Small intestine (tissue), 7 donors: ENCODE measurements around the gene ANGPTL8. TPM values are rescaled to one million over a fixed set of nuclear protein-coding genes. Genes with fewer than 3 reads are reported as not detected.

ENCODE experiments used
- DNase-seq, 2 donors: peaks; one replicate each; pipeline versions ENCODE4 v3.0.0 to v3.0.0-alpha.2; 2013
- FAIRE-seq: peaks from 2 replicates; lab custom pipeline; 2012; peaks lifted over from hg19 to GRCh38; lab: Jason Lieb, UNC
- H3K27ac ChIP-seq, 3 donors: one replicate each; pipeline ENCODE4 v1.5.1; 2013; ENCODE audit warnings: low read length in 2 of 3, mild to moderate bottlenecking in 2 of 3, control low read depth in 1 of 3, inconsistent platforms in 1 of 3, low read depth in 1 of 3, moderate library complexity in 1 of 3
- H3K27me3 ChIP-seq, 3 donors: one replicate each; pipeline ENCODE4 v1.6.1; 2013; ENCODE audit warnings: low read length in 3 of 3, inconsistent platforms in 1 of 3; ENCODE audit not compliant: control insufficient read depth in 3 of 3, insufficient read depth in 3 of 3
- H3K36me3 ChIP-seq, 3 donors: one replicate each; pipeline ENCODE4 v1.6.1; 2013; ENCODE audit warnings: low read length in 3 of 3, inconsistent platforms in 1 of 3, low read depth in 1 of 3, mild to moderate bottlenecking in 1 of 3, moderate library complexity in 1 of 3; ENCODE audit not compliant: control insufficient read depth in 3 of 3, insufficient read depth in 2 of 3
- H3K4me1 ChIP-seq, 3 donors: one replicate each; pipeline ENCODE4 v1.6.1; 2013; ENCODE audit warnings: low read length in 2 of 3, inconsistent platforms in 1 of 3, low read depth in 1 of 3, mild to moderate bottlenecking in 1 of 3, moderate library complexity in 1 of 3; ENCODE audit not compliant: control insufficient read depth in 3 of 3, insufficient read depth in 2 of 3
- H3K4me3 ChIP-seq, 3 donors: one replicate each; pipeline ENCODE4 v1.5.1; 2013; ENCODE audit warnings: low read length in 3 of 3, control low read depth in 1 of 3, inconsistent platforms in 1 of 3, low read depth in 1 of 3, mild to moderate bottlenecking in 1 of 3, moderate library complexity in 1 of 3
- H3K9me3 ChIP-seq, 2 donors: one replicate each; pipeline ENCODE4 v1.6.1; 2013; ENCODE audit warnings: low read depth in 1 of 2, low read length in 1 of 2; ENCODE audit not compliant: control insufficient read depth in 2 of 2, insufficient read depth in 1 of 2
- WGBS, 3 donors: extraction: QIAGEN DNeasy Blood & Tissue Kit; methylation state at CpG; one replicate each; pipeline ENCODE4 v1.1.7; 2013; 5-methylcytosine and 5-hydroxymethylcytosine counted together
- polyA plus RNA-seq, 4 donors: library from polyadenylated mRNA; stranded (reverse) in 3 of 4; unstranded in 1 of 4; fragments of 200-250 nt in 3 of 4; fragments of 120-200 nt in 1 of 4; gene quantifications; one replicate each; pipeline versions ENCODE4 v1.2.1 to v1.2.3, GENCODE V29; 2013
- donor health status: healthy with polysubstance abuse.
- donor health status: control.
- donor health status: control.
- donor health status: Bipolar disorder and iron deficiency.
- donor health status: healthy.

ANGPTL8 gene
- polyA plus RNA-seq, 4 donors, result 0.16 to 13.0 TPM; not detected in 2

GRCh38 chr19:11263726-11264125 is 24.3 kb downstream of the ANGPTL8 start:
- H3K36me3 ChIP-seq, result no peaks in the 10 kb centered on the region
- H3K27ac ChIP-seq, result peak overlapping the region in 1 of 3 donors; percentile 92
- no peaks in the 10 kb centered on the region for H3K9me3 ChIP-seq
- DNase-seq (no peak), FAIRE-seq (no peak)
- 89 to 94% (median 90%) methylated on average over 6 of the region's 6 CpGs for WGBS, 3 donors
- H3K27me3 ChIP-seq, result no peaks in the 10 kb centered on the region
- no peak overlapping the region for H3K4me3 ChIP-seq
- H3K4me1 ChIP-seq, result peaks cover 5 to 41% (median 10%) of the 10 kb centered on the region in 3 donors

GRCh38 chr19:11264452-11265176 is 25.2 kb downstream of the ANGPTL8 start:
- H3K4me1 ChIP-seq, result peaks cover 5 to 45% (median 10%) of the 10 kb centered on the region in 3 donors
- no peaks in the 10 kb centered on the region for H3K27me3 ChIP-seq
- no peaks in the 10 kb centered on the region for H3K9me3 ChIP-seq
- no peak for FAIRE-seq
- WGBS, 3 donors, result 14 to 52% (median 35%) methylated on average over 18 to 19 of the region's 19 CpGs
- H3K27ac ChIP-seq, result peak overlapping the region; percentile 92 to 95 (median 95)
- peak; percentile 80 to 89 for DNase-seq
- no peak overlapping the region for H3K4me3 ChIP-seq
- H3K36me3 ChIP-seq, result no peaks in the 10 kb centered on the region

GRCh38 chr19:11265177-11265784 is 25.9 kb downstream of the ANGPTL8 start:
- Histone ChIP-seq H3K27me3 (no peaks in the 10 kb centered on the region), H3K27ac (peak overlapping the region; percentile 92 to 95 (median 95)), H3K4me3 (no peak overlapping the region), H3K36me3 (no peaks in the 10 kb centered on the region), H3K4me1 (peaks cover 5 to 45% (median 10%) of the 10 kb centered on the region in 3 donors), H3K9me3 (no peaks in the 10 kb centered on the region)
- DNase-seq (no peak), FAIRE-seq (no peak)
- 24 to 66% (median 49%) methylated on average over 6 of the region's 6 CpGs for WGBS, 3 donors

DNA sequence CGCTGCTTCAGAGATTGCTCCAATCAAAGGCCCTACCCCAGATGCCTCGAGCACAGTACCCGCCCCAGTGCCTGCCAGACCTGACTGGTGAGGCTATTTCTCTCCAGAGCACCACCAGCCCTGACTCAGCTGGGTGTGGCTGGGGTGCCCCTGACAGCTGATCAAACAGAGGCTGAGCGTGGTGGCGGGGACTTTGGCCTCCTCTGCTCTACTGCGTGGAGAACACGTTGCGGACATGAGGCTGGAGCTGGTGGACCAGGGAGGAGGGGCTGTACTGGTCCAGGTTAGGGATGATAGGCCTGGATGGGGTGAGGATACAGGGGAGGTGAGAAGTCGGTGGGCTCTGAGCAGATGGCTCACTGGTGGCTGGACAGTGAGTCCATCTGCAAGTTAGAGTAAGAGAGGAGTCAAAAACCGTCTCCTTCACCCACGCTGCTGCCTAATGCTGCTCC is 26.4 kb downstream of the ANGPTL8 start:
- 20 to 55% (median 30%) methylated on average over 11 of the region's 11 CpGs for WGBS, 3 donors
- Histone ChIP-seq H3K36me3 (no peaks in the 10 kb centered on the region), H3K27ac (peak overlapping the region; percentile 92 to 95 (median 95)), H3K4me3 (no peak overlapping the region), H3K27me3 (no peaks in the 10 kb centered on the region), H3K4me1 (peaks cover 5 to 45% (median 10%) of the 10 kb centered on the region in 3 donors), H3K9me3 (no peaks in the 10 kb centered on the region)
- DNase-seq (peak; percentile 97 to 99), FAIRE-seq (no peak)

- Histone ChIP-seq H3K4me1 (peaks cover 4 to 41% (median 5%) of the 10 kb centered on the region in 3 donors), H3K27me3 (no peaks in the 10 kb centered on the region), H3K36me3 (no peaks in the 10 kb centered on the region), H3K27ac (no peak overlapping the region), H3K9me3 (no peaks in the 10 kb centered on the region), H3K4me3 (no peak overlapping the region)
- no peak for FAIRE-seq
- no peak for DNase-seq
- 86 to 92% (median 91%) methylated on average over 10 of the region's 10 CpGs for WGBS, 3 donors
These were observed 28.1 kb downstream of the ANGPTL8 start for GRCh38 chr19:11267316-11268085.

DNA sequence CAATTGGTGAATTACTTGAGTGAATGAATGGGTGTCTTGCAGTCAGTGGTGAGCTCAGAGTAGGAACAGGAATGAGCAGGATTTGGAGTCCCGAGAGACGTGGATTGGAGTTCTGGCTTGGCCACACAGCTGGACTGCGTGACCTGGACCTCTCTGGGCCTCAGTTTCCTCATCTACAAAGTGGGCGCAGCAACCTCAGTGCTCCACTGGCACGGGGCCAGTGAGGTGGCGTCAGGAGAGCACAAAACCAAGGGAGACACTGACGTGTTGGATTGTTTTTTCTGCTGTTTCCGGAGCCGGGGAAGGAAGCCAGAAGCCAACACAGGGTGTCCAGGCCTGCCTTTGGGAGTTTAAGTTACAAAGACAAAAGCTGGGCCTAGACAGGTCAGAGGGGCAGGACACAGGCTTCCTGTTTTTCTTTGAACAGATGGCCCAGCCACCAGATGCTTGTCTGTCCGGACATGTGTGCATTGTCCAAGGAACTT is 29.4 kb downstream of the ANGPTL8 start:
- DNase-seq (no peak), FAIRE-seq (no peak)
- 42 to 61% (median 47%) methylated on average over 10 of the region's 10 CpGs for WGBS, 3 donors
- Histone ChIP-seq H3K27ac (peak overlapping the region in 2 of 3 donors; percentile 35 to 41), H3K9me3 (no peaks in the 10 kb centered on the region), H3K36me3 (no peaks in the 10 kb centered on the region), H3K4me1 (peaks cover 0 to 32% (median 5%) of the 10 kb centered on the region in 3 donors), H3K4me3 (no peak overlapping the region), H3K27me3 (no peaks in the 10 kb centered on the region)

DNA sequence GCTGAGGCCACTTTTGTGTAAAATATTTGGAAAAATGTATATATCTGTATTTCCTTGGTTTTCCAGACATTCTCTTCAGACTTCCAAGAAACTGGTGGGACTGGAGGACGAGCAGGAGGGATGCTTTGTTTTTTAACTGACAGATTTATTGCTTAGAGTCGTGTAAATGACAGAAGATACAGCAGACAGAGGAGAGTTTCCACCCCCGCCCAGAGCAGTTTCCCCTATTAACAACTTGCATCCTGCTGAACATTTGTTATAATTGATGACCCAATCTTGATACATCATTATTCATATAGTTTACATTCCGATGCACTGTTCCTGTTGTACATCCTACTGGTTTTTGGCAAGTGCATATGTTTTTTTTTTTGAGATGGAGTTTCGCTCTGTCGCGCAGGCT is 30.0 kb downstream of the ANGPTL8 start:
- Histone ChIP-seq H3K9me3 (no peaks in the 10 kb centered on the region), H3K27me3 (no peaks in the 10 kb centered on the region), H3K27ac (peak overlapping the region in 2 of 3 donors; percentile 35 to 42), H3K4me3 (no peak overlapping the region), H3K36me3 (no peaks in the 10 kb centered on the region), H3K4me1 (peaks cover 0 to 29% (median 5%) of the 10 kb centered on the region in 3 donors)
- FAIRE-seq (no peak), DNase-seq (no peak)
- 46 to 65% (median 65%) methylated on average over 7 of the region's 7 CpGs for WGBS, 3 donors

- H3K27ac ChIP-seq, result no peak overlapping the region
- FAIRE-seq (no peak), DNase-seq (peak in 1 of 2 donors; percentile 39)
- H3K4me3 ChIP-seq, result no peak overlapping the region
- H3K36me3 ChIP-seq, result no peaks in the 10 kb centered on the region
- 30 to 48% (median 39%) methylated on average over 2 of the region's 2 CpGs for WGBS, 3 donors
- no peaks in the 10 kb centered on the region for H3K9me3 ChIP-seq
- H3K4me1 ChIP-seq, result peaks cover 0 to 4% (median 0%) of the 10 kb centered on the region in 3 donors
- no peaks in the 10 kb centered on the region for H3K27me3 ChIP-seq
These were observed 33.9 kb downstream of the ANGPTL8 start for GRCh38 chr19:11273296-11273695.
